Measurements from ENCODE around the gene SYNPR.

GRCh38 chr3:63354160-63354559 is 76.1 kb downstream of the SYNPR start:
- TF ChIP-seq, protein P1, sequence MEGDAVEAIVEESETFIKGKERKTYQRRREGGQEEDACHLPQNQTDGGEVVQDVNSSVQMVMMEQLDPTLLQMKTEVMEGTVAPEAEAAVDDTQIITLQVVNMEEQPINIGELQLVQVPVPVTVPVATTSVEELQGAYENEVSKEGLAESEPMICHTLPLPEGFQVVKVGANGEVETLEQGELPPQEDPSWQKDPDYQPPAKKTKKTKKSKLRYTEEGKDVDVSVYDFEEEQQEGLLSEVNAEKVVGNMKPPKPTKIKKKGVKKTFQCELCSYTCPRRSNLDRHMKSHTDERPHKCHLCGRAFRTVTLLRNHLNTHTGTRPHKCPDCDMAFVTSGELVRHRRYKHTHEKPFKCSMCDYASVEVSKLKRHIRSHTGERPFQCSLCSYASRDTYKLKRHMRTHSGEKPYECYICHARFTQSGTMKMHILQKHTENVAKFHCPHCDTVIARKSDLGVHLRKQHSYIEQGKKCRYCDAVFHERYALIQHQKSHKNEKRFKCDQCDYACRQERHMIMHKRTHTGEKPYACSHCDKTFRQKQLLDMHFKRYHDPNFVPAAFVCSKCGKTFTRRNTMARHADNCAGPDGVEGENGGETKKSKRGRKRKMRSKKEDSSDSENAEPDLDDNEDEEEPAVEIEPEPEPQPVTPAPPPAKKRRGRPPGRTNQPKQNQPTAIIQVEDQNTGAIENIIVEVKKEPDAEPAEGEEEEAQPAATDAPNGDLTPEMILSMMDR (conservative IDR thresholded peaks at IDR 0.05; ENCODE audit: low read depth, low read length): no peak
- TF ChIP-seq EZH2 (IDR thresholded peaks at IDR 0.05; ENCODE audit: low read length, unreplicated experiment): no peak

Measured in PC-3 (cell line).